Measurements from ENCODE around the gene DENND1C.

- TF ChIP-seq CTCF (IDR thresholded peaks at IDR 0.05), result no peak
- TF ChIP-seq EP300 (IDR thresholded peaks at IDR 0.05), result no peak
Measured at GRCh38 chr19:6529351-6529750, 47.8 kb upstream of the DENND1C start.

All from ovary (tissue), 3 donors.